Fibroblast of villous mesenchyme (primary cell): ENCODE results near the gene OCA2. TPM values are rescaled to one million over a fixed set of nuclear protein-coding genes. Genes with fewer than 3 reads are reported as not detected.

Source experiments
- DNase-seq: peaks from one replicate; pipeline ENCODE4 v3.0.0-alpha.2; 2010; ENCODE audit warnings: low read depth
- H3K4me3 ChIP-seq: 2 replicates; pipeline ENCODE4 v1.5.1; 2011; ENCODE audit warnings: low read depth, mild to moderate bottlenecking, low read length
- total RNA-seq: library from RNA; depleted of rRNA; stranded (reverse); fragments of >200 nt; gene quantifications from 2 replicates; pipeline ENCODE4 v1.2.3, GENCODE V29; 2012
- TF ChIP-seq, protein P1 (sequence below): IDR thresholded peaks from 2 replicates; pipeline ENCODE4 v1.5.1; 2012; ENCODE audit warnings: low read depth, mild to moderate bottlenecking, low read length; ENCODE audit not compliant: insufficient read depth

Gene OCA2
- total RNA-seq, 1 donor = not detected

DNA sequence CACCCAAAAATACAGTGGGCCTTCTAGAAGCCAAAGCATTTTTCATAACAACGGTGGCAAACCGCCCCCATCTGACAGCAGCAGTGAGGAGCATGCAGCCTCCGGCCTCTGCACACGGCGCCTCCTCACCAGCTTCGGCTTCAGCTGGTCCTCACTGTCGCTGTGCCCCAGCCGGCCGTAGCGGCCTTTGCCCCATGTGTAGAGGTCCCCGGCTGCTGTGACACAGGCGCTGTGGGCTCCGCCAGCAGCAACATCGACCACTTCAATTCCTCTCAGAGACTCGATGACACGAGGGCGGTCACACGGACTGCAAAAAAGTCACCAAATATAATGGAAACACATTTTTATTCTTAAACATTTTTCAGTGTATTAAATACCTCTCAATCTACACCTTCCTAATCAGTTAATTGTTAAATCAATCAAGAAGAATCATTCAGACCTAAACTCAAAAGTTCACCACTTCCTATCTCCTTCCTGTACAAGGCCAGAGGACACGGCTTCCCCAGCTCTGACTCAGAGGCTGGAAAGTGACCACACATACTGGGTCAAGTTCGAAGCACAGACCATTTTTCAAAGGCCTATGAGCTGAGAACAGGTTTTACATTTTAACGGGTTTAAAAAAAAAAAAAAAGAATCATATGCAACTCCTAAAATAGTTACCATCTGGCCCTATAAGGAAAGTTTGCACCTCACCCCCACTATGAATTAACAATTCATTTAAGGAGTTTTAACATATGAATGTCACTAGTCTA, 33.6 kb upstream of the OCA2 start:
- TF ChIP-seq, protein P1, sequence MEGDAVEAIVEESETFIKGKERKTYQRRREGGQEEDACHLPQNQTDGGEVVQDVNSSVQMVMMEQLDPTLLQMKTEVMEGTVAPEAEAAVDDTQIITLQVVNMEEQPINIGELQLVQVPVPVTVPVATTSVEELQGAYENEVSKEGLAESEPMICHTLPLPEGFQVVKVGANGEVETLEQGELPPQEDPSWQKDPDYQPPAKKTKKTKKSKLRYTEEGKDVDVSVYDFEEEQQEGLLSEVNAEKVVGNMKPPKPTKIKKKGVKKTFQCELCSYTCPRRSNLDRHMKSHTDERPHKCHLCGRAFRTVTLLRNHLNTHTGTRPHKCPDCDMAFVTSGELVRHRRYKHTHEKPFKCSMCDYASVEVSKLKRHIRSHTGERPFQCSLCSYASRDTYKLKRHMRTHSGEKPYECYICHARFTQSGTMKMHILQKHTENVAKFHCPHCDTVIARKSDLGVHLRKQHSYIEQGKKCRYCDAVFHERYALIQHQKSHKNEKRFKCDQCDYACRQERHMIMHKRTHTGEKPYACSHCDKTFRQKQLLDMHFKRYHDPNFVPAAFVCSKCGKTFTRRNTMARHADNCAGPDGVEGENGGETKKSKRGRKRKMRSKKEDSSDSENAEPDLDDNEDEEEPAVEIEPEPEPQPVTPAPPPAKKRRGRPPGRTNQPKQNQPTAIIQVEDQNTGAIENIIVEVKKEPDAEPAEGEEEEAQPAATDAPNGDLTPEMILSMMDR = no peak
- peak; percentile 48 for DNase-seq
- no peak overlapping the region for H3K4me3 ChIP-seq

DNA sequence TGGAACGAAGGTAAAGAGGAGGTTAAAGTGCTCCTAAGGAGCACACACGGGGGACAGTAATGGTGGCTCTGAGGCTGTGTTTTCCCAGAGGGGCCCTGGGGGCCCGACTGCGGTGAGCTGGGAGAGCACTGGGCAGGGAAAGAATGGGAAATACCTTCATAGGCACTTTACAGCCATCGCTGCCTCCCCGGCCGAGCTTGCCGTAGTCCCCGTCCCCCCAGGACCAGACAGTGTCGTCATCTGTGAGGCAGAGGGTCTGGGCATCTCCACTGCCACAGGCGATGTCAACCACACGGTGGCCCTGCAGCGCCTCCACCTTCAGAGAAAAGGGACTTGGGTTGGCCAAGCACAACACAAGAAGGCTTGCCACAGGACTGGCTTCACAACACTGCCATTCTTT, 32.8 kb upstream of the OCA2 start:
- TF ChIP-seq, protein P1 = no peak
- no peak for DNase-seq
- H3K4me3 ChIP-seq = no peak overlapping the region

DNA sequence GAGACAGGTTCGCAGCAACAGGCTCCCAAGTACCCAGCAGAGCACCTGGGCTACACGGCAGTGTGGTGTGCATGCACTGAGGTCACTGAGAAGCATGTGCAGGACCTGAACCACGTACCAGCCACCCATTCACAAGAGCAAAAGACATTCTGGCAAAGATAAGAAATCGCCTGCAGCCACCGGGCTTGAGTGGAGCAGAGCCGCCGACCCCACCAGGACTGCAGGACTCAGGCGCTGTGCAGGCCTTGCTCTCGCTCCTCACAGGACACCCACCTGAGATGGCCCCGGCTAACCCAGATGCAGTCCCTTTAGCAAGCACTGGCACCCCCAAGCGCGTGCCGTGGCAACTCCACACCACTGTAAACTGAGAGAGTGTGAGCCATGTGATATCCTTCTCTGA, 32.3 kb upstream of the OCA2 start:
- TF ChIP-seq, protein P1 = no peak
- H3K4me3 ChIP-seq = no peak overlapping the region
- no peak for DNase-seq

DNA sequence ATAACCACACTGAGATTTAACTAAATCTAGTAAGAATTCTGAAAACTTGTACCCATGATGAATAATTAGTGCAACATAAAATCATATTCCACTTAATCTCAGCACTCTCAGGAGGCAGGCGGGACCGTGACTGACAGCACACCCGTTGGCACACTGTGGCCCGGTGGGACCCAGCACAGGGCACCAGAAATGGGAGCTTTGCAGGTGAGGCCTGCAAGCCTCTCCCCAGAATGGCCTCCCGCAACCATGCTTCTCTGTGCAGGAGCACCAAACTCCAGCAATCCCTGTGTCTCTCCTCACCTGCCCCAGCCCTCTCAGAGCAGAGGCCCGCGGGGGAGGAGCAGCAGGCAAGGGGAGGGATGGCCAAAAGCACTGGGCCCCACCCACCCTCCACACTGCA, 31.5 kb upstream of the OCA2 start:
- TF ChIP-seq, protein P1 = no peak
- H3K4me3 ChIP-seq = no peak overlapping the region
- no peak for DNase-seq

DNA sequence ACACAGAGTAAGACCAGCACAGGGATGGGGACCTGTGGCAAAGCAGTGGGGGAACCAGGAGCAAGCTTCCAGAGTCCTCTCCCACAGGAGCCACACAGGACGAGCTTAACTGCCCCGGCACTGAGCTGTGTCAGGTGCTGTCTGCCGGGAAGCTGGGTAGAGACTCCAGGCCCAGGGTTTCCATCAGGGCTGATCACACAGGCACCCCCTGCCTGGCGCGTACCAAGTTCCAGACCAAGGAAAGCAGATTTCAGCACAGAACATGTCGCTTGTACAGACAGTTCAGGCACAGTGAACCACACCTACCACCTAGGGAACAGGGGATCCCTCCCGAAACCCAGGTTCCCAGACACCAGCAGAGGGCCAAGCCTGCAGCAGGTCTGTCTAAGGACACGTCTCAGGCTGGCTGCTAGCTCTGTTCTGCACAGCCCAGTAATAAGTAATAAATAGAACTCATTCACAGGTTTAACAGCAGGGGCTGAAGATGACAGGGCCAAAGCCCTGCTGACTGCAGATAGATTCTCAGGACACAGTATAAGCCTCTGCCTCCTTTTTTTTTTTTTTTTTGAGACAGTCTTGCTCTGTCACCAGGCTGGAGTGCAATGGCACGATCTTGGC, 30.2 kb upstream of the OCA2 start:
- TF ChIP-seq, protein P1 = no peak
- H3K4me3 ChIP-seq = no peak overlapping the region
- DNase-seq = no peak

DNA sequence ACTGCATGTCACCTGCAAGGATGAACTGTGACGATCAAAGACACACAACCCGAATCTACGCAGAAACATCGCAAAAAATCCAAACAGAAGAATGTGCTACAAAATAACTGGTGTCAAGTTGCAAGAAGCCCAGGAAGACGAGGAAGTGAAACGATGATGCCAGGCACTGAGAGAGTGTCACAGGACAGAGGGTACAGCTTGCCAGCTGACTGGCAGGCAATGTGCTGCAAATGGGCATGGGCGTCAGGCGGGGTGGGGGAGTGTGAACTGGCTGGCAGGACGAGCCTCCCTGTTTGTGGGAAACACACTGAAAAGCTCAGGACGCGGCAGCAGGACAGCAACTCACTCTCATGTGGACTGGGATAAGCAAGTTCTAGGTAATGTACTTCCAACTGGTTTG, 28.9 kb upstream of the OCA2 start:
- DNase-seq = no peak
- no peak overlapping the region for H3K4me3 ChIP-seq

More for the DNA sequence above, 28.9 kb upstream of the OCA2 start:
- TF ChIP-seq, protein P1 = no peak
